Activated effector memory CD4-positive, alpha-beta T cell treated with Interleukin-2 at 50 U/mL for 16 hours (primary cell): ENCODE data around the gene CPNE4.
"Not testable (repeated sequence)": the region's sequence is repeated elsewhere in the genome, so short reads cannot be mapped to it uniquely, and the experiment has no call there.

ENCODE experiments used
- DNase-seq: peaks from one replicate; pipeline ENCODE4 v3.0.0-alpha.2; 2020

CPNE4 gene

GRCh38 chr3:132016061-132017041 is 18.5 kb downstream of the CPNE4 start:
- DNase-seq: no peak

GRCh38 chr3:132014105-132014504 is 20.7 kb downstream of the CPNE4 start:
- DNase-seq: no peak

- DNase-seq: no peak
Measured at GRCh38 chr3:132009241-132009640, 25.6 kb downstream of the CPNE4 start.

- DNase-seq: no peak
Measured at GRCh38 chr3:132008837-132009236, 26.0 kb downstream of the CPNE4 start.

- no peak for DNase-seq
Measured at GRCh38 chr3:132007617-132008016, 27.2 kb downstream of the CPNE4 start.

GRCh38 chr3:132006605-132007204 is 28.1 kb downstream of the CPNE4 start:
- DNase-seq: no peak

GRCh38 chr3:132004571-132004970 is 30.2 kb downstream of the CPNE4 start:
- DNase-seq: no peak

- DNase-seq: no peak
Measured at GRCh38 chr3:132003685-132004084, 31.1 kb downstream of the CPNE4 start.

- no peak for DNase-seq
Measured at GRCh38 chr3:132001999-132002398, 32.8 kb downstream of the CPNE4 start.

GRCh38 chr3:132001036-132001435 is 33.8 kb downstream of the CPNE4 start:
- no peak for DNase-seq

- DNase-seq: no peak
Measured at GRCh38 chr3:131998027-131998426, 36.8 kb downstream of the CPNE4 start.

GRCh38 chr3:131995891-131996290 is 38.9 kb downstream of the CPNE4 start:
- DNase-seq: no peak

GRCh38 chr3:131989318-131989717 is 45.5 kb downstream of the CPNE4 start:
- DNase-seq: no peak

- DNase-seq: no peak
Measured at GRCh38 chr3:131988209-131988608, 46.6 kb downstream of the CPNE4 start.

GRCh38 chr3:131983689-131984088 is 51.1 kb downstream of the CPNE4 start:
- DNase-seq: no peak

- DNase-seq: no peak
Measured at GRCh38 chr3:131981323-131981722, 53.5 kb downstream of the CPNE4 start.

GRCh38 chr3:131976448-131976847 is 58.4 kb downstream of the CPNE4 start:
- no peak for DNase-seq

GRCh38 chr3:131975047-131975446 is 59.8 kb downstream of the CPNE4 start:
- DNase-seq: no peak

GRCh38 chr3:131973731-131974130 is 61.1 kb downstream of the CPNE4 start:
- no peak for DNase-seq

- DNase-seq: no peak
Measured at GRCh38 chr3:131972550-131972949, 62.3 kb downstream of the CPNE4 start.

GRCh38 chr3:131972091-131972490 is 62.7 kb downstream of the CPNE4 start:
- no peak for DNase-seq

- DNase-seq: not testable (repeated sequence)
Measured at GRCh38 chr3:131963442-131963841, 71.4 kb downstream of the CPNE4 start.

- DNase-seq: no peak
Measured at GRCh38 chr3:131962982-131963381, 71.8 kb downstream of the CPNE4 start.

- no peak for DNase-seq
Measured at GRCh38 chr3:131960324-131960723, 74.5 kb downstream of the CPNE4 start.
